K562 (cell line): ENCODE measurements around the gene FN3K. TPM values are rescaled to one million over a fixed set of nuclear protein-coding genes. Genes with fewer than 3 reads are reported as not detected.

Experiments
- CREBBP ChIP-seq: IDR thresholded peaks from one replicate; pipeline ENCODE4 v1.6.1; 2012; ENCODE audit warnings: low read depth, mild to moderate bottlenecking, control low read depth, inconsistent platforms, low read length
- CTBP1 ChIP-seq: fragments of 450-650 bp; IDR thresholded peaks from 2 replicates; pipeline ENCODE4 v1.6.1; 2016; ENCODE audit warnings: borderline replicate concordance
- FOXJ2 ChIP-seq: fragments of 200-800 bp; sonication (Bioruptor generic); IDR thresholded peaks from 2 replicates; pipeline ENCODE4 v1.6.1; 2016; ENCODE audit warnings: missing genetic modification characterization, missing compliant biosample characterization
- GABPB1 ChIP-seq: sonication (generic); formaldehyde crosslinking; IDR thresholded peaks from 2 replicates; pipeline ENCODE4 v1.8.0; 2022; ENCODE audit warnings: mild to moderate bottlenecking, missing genetic modification reagents
- LEF1 ChIP-seq: fragments of 450-650 bp; IDR thresholded peaks from 2 replicates; pipeline ENCODE4 v1.6.1; 2016; ENCODE audit warnings: mild to moderate bottlenecking
- MCM5 ChIP-seq: fragments of 450-650 bp; IDR thresholded peaks from 2 replicates; pipeline ENCODE4 v1.6.1; 2016; ENCODE audit warnings: low read depth
- NCOR1 ChIP-seq: fragments of 450-650 bp; IDR thresholded peaks from 2 replicates; pipeline ENCODE4 v1.6.1; 2016; ENCODE audit warnings: mild to moderate bottlenecking, moderate library complexity
- RB1 ChIP-seq: fragments of 450-650 bp; IDR thresholded peaks from 2 replicates; pipeline ENCODE4 v1.6.1; 2017; ENCODE audit warnings: low read depth, mild to moderate bottlenecking
- RFX1 ChIP-seq: fragments of 450-650 bp; IDR thresholded peaks from 2 replicates; pipeline ENCODE4 v1.6.1; 2016; ENCODE audit warnings: mild to moderate bottlenecking, moderate library complexity
- SAFB ChIP-seq: fragments of 200-400 bp; formaldehyde crosslinking; IDR thresholded peaks from 2 replicates; pipeline ENCODE4 v1.6.1; 2017; ENCODE audit warnings: low read depth, low read length, borderline replicate concordance
- TAF15 ChIP-seq: fragments of 200-400 bp; formaldehyde crosslinking; IDR thresholded peaks from 2 replicates; pipeline ENCODE4 v1.6.1; 2017; ENCODE audit warnings: mild to moderate bottlenecking, low read depth, low read length, moderate library complexity
- WHSC1 ChIP-seq: IDR thresholded peaks from one replicate; pipeline ENCODE4 v1.6.1; 2012; ENCODE audit warnings: low read length, control low read depth, inconsistent platforms
- ZBTB7A ChIP-seq: IDR thresholded peaks from 2 replicates; pipeline ENCODE4 v1.6.1; 2011; ENCODE audit warnings: low read depth, mild to moderate bottlenecking, low read length, moderate library complexity, borderline replicate concordance; ENCODE audit not compliant: control insufficient read depth
- ZBTB8A ChIP-seq: fragments of 450-650 bp; IDR thresholded peaks from 2 replicates; pipeline ENCODE4 v1.6.1; 2018; ENCODE audit warnings: mild to moderate bottlenecking, moderate library complexity; ENCODE audit not compliant: partially characterized antibody
- ZNF212 ChIP-seq: fragments of 450-650 bp; formaldehyde crosslinking; IDR thresholded peaks from 2 replicates; pipeline ENCODE4 v1.4.0; 2020; ENCODE audit warnings: mild to moderate bottlenecking
- ZNF444 ChIP-seq: fragments of 250-450 bp; sonication (Bioruptor Pico); IDR thresholded peaks from 2 replicates; pipeline ENCODE4 v1.4.0; 2020; ENCODE audit warnings: mild to moderate bottlenecking, moderate library complexity
- ZNF57 ChIP-seq: fragments of 450-650 bp; formaldehyde crosslinking; IDR thresholded peaks from 2 replicates; pipeline ENCODE4 v1.4.0; 2020; ENCODE audit warnings: mild to moderate bottlenecking, moderate library complexity
- ZNF699 ChIP-seq: fragments of 250-450 bp; sonication (Bioruptor Pico); IDR thresholded peaks from 2 replicates; pipeline ENCODE4 v1.8.0; 2021; ENCODE audit warnings: mild to moderate bottlenecking, moderate library complexity; ENCODE audit not compliant: insufficient replicate concordance
- polyA plus RNA-seq, 8 experiments: library from polyadenylated mRNA; depleted of rRNA in 4 of 8; stranded (reverse) in 5 of 8; unstranded in 3 of 8; fragments of >200 nt; fragmentation: Nextera tagmentation in 2 of 8; fragmentation: Illumina TruSeq in 1 of 8; extraction: Ambion mirVana in 2 of 8; extraction: Trizol in 1 of 8; gene quantifications; 2 replicates each; pipeline versions ENCODE4 v1.2.1 to v1.2.3, GENCODE V29; 2011 to 2014; ENCODE audit warnings: inconsistent platforms in 1 of 8, missing spikeins in 1 of 8
- total RNA-seq, 7 experiments: library from RNA; depleted of rRNA in 6 of 7; stranded (reverse); fragments of >200 nt in 6 of 7; fragmentation: Illumina TruSeq in 2 of 7; extraction: Trizol in 2 of 7; gene quantifications; 2 replicates each; pipeline versions ENCODE4 v1.2.1 to v1.2.3, GENCODE V29; 2011 to 2021; ENCODE audit warnings: low replicate concordance in 1 of 7
- TF ChIP-seq, protein P1 (sequence below), 2 experiments: IDR thresholded peaks; 2 replicates each; pipeline ENCODE4 v1.6.1; 2011; ENCODE audit warnings: borderline replicate concordance in 1 of 2, control low read depth in 1 of 2, low read depth in 1 of 2, low read length in 1 of 2, mild to moderate bottlenecking in 1 of 2, mixed read lengths in 1 of 2, moderate library complexity in 1 of 2; ENCODE audit not compliant: insufficient read depth in 1 of 2, insufficient read length in 1 of 2, poor library complexity in 1 of 2, severe bottlenecking in 1 of 2; ENCODE audit errors: extremely low read depth in 1 of 2
- TF ChIP-seq, protein P2 (sequence below): fragments of 450-650 bp; IDR thresholded peaks from 2 replicates; pipeline ENCODE4 v1.6.1; 2018; ENCODE audit not compliant: partially characterized antibody
- TF ChIP-seq, protein P3 (sequence below): fragments of 450-650 bp; IDR thresholded peaks from 2 replicates; pipeline ENCODE4 v1.7.0; 2016; ENCODE audit warnings: borderline replicate concordance
- TF ChIP-seq, protein P4 (sequence below): fragments of 450-650 bp; formaldehyde crosslinking; IDR thresholded peaks from 2 replicates; pipeline ENCODE4 v1.4.0; 2022; ENCODE audit warnings: mild to moderate bottlenecking, moderate library complexity
- TF ChIP-seq, protein P5 (sequence below): sonication (generic); formaldehyde crosslinking; IDR thresholded peaks from 2 replicates; pipeline ENCODE4 v1.8.0; 2022; ENCODE audit warnings: mild to moderate bottlenecking, missing genetic modification reagents

FN3K gene
- total and polyA plus RNA-seq, 9 of the 15 experiments (the other 6 are each of a cell fraction or from before 2014, with no cell fraction given): 0.08 to 22.7 (median 3.8) TPM

DNA sequence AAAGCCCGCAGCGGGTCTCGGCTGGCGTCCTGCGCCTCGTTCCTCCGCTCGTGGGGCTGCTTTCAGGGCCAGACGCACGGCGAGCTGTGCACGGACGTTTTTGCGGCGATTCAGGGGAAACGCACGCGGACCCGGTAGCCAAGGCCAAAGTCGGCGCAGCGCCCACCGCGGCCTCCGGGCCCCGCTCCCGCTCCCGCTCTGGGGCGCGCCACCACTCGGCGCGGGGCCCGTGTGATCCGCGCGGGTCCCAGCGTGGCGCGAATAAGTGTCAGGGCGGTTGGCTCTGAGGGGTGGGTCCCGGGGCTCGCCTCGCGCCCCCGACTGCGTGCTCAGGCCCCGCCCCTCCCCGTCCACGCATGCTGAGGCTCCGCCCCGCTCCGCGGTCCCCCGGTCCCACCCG, 15.8 kb downstream of the FN3K start (continued):
- TF ChIP-seq, protein P1, sequence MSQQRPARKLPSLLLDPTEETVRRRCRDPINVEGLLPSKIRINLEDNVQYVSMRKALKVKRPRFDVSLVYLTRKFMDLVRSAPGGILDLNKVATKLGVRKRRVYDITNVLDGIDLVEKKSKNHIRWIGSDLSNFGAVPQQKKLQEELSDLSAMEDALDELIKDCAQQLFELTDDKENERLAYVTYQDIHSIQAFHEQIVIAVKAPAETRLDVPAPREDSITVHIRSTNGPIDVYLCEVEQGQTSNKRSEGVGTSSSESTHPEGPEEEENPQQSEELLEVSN (IDR thresholded peaks at IDR 0.05; ENCODE audit: borderline replicate concordance in 1 of 2, extremely low read depth in 1 of 2, insufficient read depth in 1 of 2, insufficient read length in 1 of 2, low read depth in 1 of 2, low read length in 1 of 2, poor library complexity in 1 of 2, severe bottlenecking in 1 of 2): peak in 1 of 2 experiments; percentile 67
- TF ChIP-seq, protein P2, sequence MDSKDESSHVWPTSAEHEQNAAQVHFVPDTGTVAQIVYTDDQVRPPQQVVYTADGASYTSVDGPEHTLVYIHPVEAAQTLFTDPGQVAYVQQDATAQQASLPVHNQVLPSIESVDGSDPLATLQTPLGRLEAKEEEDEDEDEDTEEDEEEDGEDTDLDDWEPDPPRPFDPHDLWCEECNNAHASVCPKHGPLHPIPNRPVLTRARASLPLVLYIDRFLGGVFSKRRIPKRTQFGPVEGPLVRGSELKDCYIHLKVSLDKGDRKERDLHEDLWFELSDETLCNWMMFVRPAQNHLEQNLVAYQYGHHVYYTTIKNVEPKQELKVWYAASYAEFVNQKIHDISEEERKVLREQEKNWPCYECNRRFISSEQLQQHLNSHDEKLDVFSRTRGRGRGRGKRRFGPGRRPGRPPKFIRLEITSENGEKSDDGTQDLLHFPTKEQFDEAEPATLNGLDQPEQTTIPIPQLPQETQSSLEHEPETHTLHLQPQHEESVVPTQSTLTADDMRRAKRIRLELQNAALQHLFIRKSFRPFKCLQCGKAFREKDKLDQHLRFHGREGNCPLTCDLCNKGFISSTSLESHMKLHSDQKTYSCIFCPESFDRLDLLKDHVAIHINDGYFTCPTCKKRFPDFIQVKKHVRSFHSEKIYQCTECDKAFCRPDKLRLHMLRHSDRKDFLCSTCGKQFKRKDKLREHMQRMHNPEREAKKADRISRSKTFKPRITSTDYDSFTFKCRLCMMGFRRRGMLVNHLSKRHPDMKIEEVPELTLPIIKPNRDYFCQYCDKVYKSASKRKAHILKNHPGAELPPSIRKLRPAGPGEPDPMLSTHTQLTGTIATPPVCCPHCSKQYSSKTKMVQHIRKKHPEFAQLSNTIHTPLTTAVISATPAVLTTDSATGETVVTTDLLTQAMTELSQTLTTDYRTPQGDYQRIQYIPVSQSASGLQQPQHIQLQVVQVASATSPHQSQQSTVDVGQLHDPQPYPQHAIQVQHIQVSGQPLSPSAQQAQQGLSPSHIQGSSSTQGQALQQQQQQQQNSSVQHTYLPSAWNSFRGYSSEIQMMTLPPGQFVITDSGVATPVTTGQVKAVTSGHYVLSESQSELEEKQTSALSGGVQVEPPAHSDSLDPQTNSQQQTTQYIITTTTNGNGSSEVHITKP: no peak
- TF ChIP-seq SAFB (peak; percentile 73), GABPB1 (CRISPR knock-in tag) (no peak), ZBTB8A (no peak), RB1 (peak; percentile 61; the same call in 1 of the 2 replicates), NCOR1 (no peak), CREBBP (no peak), MCM5 (no peak), ZNF212 (CRISPR knock-in tag) (no peak), ZNF699 (CRISPR knock-in tag) (no peak), ZNF57 (CRISPR knock-in tag) (no peak), RFX1 (no peak), FOXJ2 (tag) (no peak), CTBP1 (no peak), LEF1 (no peak), TAF15 (no peak), ZBTB7A (peak; percentile 73; the same call in 1 of the 2 replicates), ZNF444 (no peak), WHSC1 (no peak)
- TF ChIP-seq, protein P3, sequence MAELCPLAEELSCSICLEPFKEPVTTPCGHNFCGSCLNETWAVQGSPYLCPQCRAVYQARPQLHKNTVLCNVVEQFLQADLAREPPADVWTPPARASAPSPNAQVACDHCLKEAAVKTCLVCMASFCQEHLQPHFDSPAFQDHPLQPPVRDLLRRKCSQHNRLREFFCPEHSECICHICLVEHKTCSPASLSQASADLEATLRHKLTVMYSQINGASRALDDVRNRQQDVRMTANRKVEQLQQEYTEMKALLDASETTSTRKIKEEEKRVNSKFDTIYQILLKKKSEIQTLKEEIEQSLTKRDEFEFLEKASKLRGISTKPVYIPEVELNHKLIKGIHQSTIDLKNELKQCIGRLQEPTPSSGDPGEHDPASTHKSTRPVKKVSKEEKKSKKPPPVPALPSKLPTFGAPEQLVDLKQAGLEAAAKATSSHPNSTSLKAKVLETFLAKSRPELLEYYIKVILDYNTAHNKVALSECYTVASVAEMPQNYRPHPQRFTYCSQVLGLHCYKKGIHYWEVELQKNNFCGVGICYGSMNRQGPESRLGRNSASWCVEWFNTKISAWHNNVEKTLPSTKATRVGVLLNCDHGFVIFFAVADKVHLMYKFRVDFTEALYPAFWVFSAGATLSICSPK: no peak
- TF ChIP-seq, protein P4, sequence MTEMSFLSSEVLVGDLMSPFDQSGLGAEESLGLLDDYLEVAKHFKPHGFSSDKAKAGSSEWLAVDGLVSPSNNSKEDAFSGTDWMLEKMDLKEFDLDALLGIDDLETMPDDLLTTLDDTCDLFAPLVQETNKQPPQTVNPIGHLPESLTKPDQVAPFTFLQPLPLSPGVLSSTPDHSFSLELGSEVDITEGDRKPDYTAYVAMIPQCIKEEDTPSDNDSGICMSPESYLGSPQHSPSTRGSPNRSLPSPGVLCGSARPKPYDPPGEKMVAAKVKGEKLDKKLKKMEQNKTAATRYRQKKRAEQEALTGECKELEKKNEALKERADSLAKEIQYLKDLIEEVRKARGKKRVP (CRISPR knock-in tag): no peak
- TF ChIP-seq, protein P5, sequence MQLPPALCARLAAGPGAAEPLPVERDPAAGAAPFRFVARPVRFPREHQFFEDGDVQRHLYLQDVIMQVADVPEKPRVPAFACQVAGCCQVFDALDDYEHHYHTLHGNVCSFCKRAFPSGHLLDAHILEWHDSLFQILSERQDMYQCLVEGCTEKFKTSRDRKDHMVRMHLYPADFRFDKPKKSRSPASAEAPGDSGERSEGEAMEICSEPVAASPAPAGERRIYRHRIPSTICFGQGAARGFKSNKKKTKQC (CRISPR knock-in tag): no peak
